Stomach (tissue), 4 donors: ENCODE data around the gene SLC27A4.

Experiments used
- CTCF ChIP-seq, 7 experiments: fragments of 450-650 bp in 4 of 7; fragments of 200-600 bp in 3 of 7; sonication (generic) in 3 of 7; IDR thresholded peaks; one replicate each; pipeline ENCODE4 v1.5.1; 2016 to 2019; ENCODE audit warnings: antibody characterized with exemption in 7 of 7, control low read depth in 2 of 7, mild to moderate bottlenecking in 1 of 7
- EP300 ChIP-seq: sonication (generic); formaldehyde crosslinking; IDR thresholded peaks from one replicate; pipeline ENCODE4 v1.6.1; 2017; ENCODE audit warnings: antibody characterized with exemption
- POLR2A ChIP-seq, 4 donors: fragments of 450-650 bp; IDR thresholded peaks; one replicate each; pipeline ENCODE4 v1.6.1; 2016; ENCODE audit warnings: antibody characterized with exemption in 4 of 4, control low read depth in 2 of 4, mild to moderate bottlenecking in 1 of 4, moderate library complexity in 1 of 4

- no peak for TF ChIP-seq POLR2A (IDR thresholded peaks at IDR 0.05)
- TF ChIP-seq CTCF (IDR thresholded peaks at IDR 0.05), result no peak
- no peak for TF ChIP-seq EP300
These were observed 16.5 kb upstream of the SLC27A4 start for GRCh38 chr9:128323791-128324190.
